Raji (cell line): Measurements from ENCODE around the gene EEPD1.

Source experiments
- POLR2A ChIP-seq: IDR thresholded peaks from 2 replicates; pipeline ENCODE4 v1.6.1; 2011; ENCODE audit warnings: low read depth, low read length, control low read depth; ENCODE audit not compliant: insufficient read depth

Gene EEPD1

DNA sequence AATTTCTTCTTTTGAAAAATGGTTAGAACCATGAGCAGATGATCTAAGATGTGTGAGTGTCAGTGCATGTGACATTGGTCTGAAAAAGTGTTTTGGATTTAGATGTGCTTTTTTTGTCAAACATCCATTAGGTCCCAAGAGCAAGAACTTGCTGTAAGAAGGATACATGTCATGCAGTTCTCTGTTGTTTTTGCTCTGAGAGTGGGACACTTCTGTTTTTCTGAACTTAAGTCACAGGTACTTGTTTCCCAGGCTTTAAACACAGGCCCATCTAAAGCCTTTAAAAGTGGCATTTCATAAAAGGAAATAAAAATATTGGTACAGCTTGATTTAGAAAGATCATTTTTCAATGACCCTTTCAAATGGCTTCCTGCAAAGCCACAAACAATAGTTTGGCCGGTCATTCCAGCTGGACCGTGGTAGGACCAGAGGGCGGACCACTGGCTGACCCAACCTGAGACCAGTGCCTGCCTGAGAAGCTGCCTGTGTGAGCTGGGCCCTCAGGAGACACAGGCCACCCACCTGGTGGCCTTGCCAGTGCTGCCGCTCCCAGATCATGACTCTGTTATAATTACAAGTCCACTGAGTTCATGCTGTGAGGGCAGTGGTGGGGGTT, 92.7 kb downstream of the EEPD1 start:
- TF ChIP-seq POLR2A: no peak

DNA sequence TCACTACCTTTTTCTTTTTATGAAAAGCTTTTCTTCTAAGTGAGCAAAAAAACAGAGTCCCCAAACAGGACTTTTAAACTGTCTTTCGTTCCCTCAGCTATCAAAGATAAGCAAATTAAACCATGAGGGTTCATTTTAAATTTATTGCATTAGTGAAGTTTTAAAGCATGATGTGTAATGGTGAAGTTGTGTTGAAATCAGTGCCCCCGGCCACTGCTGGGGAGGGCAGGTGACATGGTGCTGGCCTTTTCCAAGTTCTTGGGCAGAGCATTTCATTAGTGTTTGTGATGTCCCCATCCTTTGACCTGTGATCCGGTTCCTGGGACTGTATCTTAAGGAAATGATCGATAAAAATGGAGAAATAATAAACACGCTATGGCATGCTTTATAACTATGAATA, 96.0 kb downstream of the EEPD1 start:
- TF ChIP-seq POLR2A: no peak

GRCh38 chr7:36253699-36254098, 100.6 kb downstream of the EEPD1 start:
- TF ChIP-seq POLR2A: no peak

DNA sequence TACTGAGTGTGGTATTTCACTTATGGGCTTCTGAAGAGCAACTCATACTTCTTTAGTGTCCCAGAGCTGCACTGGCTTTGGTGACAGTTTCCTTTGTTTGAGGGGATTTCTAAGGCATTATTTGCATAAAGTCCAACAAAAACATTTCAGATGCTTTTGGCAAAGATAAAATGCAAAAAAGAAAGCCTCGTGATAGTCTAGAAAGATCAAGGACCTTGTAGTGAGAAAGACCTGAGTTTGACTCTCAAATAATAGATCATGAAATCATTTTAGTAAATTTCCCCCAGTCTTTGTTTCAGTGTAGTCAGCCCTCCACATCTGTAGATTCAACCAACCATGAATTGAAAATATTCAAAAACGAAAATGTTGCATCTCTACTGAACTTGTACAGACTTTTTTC, 107.4 kb downstream of the EEPD1 start:
- TF ChIP-seq POLR2A: no peak

DNA sequence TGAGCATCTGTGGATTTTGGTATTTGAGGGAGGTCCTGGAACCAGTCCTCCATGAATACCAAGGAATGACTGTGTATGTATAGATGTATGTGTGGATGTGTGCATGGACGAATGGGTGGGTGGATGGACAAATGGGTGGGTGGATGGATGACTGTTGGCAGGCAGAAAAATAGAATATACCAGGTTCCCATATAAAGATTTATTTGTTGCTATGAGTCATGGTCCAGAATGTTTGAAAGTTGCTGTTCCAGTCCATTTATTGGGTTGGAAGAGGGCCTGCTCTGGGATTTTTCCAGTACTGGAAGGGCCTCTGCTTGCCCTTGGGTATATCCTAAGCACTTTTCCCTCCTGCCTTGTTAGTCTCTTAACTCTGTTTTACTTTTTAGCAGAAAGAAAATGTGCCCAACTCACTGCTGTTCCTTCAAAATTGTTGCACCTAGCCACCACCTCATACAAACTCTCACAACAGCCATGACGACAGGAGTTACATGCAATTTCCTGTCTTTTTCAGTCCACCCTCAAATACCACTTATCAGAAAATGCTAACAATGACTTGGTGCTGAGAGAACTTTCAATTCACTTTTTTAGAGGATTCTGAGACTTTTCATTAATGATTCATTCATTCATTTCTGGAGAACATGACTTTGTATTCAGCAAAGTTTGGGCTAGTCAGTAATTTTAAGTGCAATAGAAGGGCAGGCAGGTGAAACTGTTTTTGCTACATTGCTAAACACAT, 108.1 kb downstream of the EEPD1 start:
- no peak for TF ChIP-seq POLR2A

DNA sequence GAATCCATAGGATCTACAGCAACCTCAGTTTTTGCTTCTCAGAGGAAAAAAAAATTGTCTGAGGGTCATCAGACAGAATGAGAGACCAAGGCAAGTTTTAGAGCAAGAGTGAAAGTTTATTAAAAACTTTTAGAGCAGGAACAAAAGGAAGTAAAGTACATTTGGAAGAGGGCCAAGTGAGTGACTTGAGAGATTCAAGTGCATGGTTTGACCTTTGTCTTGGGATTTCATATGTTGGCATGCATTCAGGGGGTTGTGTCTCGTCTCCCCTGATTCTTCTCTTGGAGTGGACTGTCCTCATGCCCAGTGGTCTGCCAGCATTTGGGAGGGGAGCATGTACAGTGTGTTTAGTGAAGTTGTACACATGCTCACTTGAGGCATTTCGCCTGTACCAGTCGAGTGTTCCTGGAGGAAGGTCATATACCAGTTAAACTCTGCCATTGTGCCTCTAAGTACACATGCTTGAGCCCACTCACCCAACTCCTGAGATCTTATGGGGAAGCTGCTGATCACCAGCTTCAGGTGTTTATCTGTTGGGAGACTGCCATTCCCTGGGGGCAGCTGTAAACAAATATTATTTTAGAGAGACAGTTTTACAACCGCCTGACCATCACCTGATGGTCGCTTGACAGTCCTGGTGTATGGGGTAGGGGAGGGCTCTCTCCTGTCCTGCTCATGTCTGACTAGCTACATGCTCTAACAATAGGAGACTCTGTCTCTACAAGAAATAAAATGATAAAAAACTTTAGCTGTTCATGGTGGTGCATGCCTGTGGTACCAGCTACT, 109.4 kb downstream of the EEPD1 start:
- TF ChIP-seq POLR2A: no peak

- no peak for TF ChIP-seq POLR2A
Measured at GRCh38 chr7:36263095-36263484, 110.0 kb downstream of the EEPD1 start.

- no peak for TF ChIP-seq POLR2A
Measured at GRCh38 chr7:36264123-36264801, 111.2 kb downstream of the EEPD1 start.

GRCh38 chr7:36264913-36265516, 112.0 kb downstream of the EEPD1 start:
- no peak for TF ChIP-seq POLR2A

GRCh38 chr7:36265680-36266079, 112.6 kb downstream of the EEPD1 start:
- no peak for TF ChIP-seq POLR2A

- TF ChIP-seq POLR2A: no peak
Measured at GRCh38 chr7:36266190-36266589, 113.1 kb downstream of the EEPD1 start.

- TF ChIP-seq POLR2A: no peak
Measured at GRCh38 chr7:36266683-36267082, 113.6 kb downstream of the EEPD1 start.

- no peak for TF ChIP-seq POLR2A
Measured at GRCh38 chr7:36272211-36272566, 119.1 kb downstream of the EEPD1 start.

- no peak for TF ChIP-seq POLR2A
Measured at GRCh38 chr7:36272567-36273269, 119.7 kb downstream of the EEPD1 start.
